GM18861 (cell line): ENCODE measurements around the gene VAX1.
"Not testable (repeated sequence)": the region's sequence is repeated elsewhere in the genome, so short reads cannot be mapped to it uniquely, and the experiment has no call there.

ENCODE experiments used
- ATAC-seq: cut with Tn5 transposase; IDR thresholded peaks from one replicate; pipeline ENCODE4 v1.9.1; 2021; ENCODE audit not compliant: unreplicated experiment

VAX1 gene

DNA sequence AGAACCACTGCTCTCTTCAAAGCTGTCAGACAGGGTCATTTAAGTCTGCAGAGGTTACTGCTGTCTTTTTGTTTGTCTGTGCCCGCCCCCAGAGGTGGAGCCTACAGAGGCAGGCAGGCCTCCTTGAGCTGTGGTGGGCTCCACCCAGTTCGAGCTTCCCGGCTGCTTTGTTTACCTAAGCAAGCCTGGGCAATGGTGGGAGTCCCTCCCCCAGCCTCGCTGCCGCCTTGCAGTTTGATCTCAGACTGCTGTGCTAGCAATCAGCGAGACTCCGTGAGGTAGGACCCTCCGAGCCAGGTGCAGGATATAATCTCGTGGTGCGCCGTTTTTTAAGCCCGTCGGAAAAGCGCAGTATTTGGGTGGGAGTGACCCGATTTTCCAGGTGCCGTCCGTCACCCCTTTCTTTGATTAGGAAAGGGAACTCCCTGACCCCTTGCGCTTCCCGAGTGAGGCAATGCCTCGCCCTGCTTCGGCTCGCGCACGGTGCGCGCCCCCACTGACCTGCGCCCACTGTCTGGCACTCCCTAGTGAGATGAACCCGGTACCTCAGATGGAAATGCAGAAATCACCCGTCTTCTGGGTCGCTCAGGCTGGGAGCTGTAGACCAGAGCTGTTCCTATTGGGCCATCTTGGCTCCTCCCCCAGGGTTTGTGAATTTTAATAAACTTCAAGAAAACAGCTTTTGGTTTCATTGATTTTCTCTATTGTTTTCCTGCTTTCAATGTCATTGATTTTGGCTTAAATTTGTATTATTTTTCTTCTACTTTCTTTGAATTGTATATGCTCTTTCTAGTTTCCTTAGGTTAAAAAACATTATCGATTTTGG is 53.4 kb downstream of the VAX1 start:
- not testable (repeated sequence) for ATAC-seq
